ENCODE measurements around the gene DCLK1. TPM values are rescaled to one million over a fixed set of nuclear protein-coding genes. Genes with fewer than 3 reads are reported as not detected.

Gene DCLK1
- total RNA-seq, 1 donor from 2014 or later: 2.9 TPM

DNA sequence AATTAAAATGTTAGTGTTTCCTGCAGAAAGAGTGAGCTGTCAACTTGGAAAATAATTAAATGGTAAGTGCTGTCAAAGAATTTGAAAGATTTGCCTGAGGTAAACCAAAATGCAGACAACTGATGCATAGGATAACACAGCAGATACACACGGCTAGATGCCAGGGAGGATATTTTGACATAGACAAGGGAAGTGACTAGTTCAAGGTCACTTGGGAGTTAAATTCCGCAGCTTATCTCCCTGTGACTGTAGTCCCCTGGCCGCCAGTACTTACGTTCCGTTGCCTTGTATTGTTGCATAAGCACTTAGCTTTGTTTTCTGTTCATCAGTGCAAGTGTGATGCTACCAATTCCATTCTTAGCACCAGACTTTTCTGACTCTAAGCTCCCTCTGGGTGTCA is 407.4 kb downstream of the DCLK1 start:
- Histone ChIP-seq H3K36me3 (ENCODE audit: control insufficient read depth, insufficient read depth, low read length) (no peaks in the 10 kb centered on the region), H3K27me3 (ENCODE audit: control insufficient read depth, insufficient read depth, low read length) (peaks cover 3% of the 10 kb centered on the region), H3K4me3 (ENCODE audit: low read depth, low read length) (no peak overlapping the region)
- no peak for DNase-seq (ENCODE audit: low read depth)
- TF ChIP-seq, protein P1, sequence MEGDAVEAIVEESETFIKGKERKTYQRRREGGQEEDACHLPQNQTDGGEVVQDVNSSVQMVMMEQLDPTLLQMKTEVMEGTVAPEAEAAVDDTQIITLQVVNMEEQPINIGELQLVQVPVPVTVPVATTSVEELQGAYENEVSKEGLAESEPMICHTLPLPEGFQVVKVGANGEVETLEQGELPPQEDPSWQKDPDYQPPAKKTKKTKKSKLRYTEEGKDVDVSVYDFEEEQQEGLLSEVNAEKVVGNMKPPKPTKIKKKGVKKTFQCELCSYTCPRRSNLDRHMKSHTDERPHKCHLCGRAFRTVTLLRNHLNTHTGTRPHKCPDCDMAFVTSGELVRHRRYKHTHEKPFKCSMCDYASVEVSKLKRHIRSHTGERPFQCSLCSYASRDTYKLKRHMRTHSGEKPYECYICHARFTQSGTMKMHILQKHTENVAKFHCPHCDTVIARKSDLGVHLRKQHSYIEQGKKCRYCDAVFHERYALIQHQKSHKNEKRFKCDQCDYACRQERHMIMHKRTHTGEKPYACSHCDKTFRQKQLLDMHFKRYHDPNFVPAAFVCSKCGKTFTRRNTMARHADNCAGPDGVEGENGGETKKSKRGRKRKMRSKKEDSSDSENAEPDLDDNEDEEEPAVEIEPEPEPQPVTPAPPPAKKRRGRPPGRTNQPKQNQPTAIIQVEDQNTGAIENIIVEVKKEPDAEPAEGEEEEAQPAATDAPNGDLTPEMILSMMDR (IDR thresholded peaks at IDR 0.05; ENCODE audit: insufficient read depth, low read length, poor library complexity, severe bottlenecking): no peak

DNA sequence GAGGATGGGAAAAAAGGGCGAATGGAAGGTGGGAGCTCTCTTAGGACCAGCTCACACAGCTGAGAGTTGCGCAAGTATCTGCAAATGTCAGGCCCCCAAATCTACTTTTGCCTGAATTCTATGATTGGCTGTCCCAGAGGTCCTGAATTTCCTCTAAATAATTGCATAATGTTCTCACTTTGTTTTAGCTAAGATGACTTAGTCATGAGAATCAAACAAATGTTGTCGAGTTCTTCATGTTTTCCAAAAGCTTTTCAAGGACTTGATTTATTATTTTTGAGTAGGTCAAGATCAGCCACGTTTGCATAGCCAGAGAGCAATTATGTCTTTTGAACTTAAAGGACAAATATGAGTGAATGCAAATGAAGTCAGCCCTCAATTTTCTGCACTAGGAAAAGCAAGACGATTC is 408.1 kb downstream of the DCLK1 start:
- TF ChIP-seq, protein P1 (IDR thresholded peaks at IDR 0.05; ENCODE audit: insufficient read depth, low read length, poor library complexity, severe bottlenecking): no peak
- Histone ChIP-seq H3K27me3 (ENCODE audit: control insufficient read depth, insufficient read depth, low read length) (peaks cover 3% of the 10 kb centered on the region), H3K36me3 (ENCODE audit: control insufficient read depth, insufficient read depth, low read length) (no peaks in the 10 kb centered on the region), H3K4me3 (ENCODE audit: low read depth, low read length) (no peak overlapping the region)
- DNase-seq (ENCODE audit: low read depth): no peak

DNA sequence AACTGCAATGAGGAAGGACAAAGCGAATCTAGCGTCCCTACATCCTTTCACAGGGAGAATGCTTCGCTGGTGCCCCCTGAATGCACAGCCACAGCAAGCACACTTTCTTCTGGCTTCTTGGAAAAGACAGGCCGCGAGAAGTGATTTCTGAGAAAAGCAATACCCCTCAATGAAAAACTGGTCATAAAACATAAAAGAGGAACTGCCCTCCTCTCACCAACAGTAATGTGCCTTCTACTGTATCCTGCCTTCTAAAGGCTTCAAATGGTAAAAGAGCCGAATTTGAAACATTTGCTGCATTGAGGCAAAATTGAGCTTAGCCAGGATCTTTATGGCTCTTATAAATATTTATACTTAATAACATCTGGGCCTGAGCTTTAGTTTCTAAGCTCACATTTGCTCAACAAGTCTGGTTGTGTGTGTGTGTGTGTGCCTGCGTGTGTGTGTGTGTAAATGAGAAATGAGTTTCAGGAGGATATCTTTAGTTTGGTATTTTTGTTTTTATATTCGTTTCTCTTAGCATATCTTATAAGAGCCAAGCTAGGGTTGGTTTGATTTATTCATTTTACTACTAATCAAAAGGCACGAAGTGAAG is 408.6 kb downstream of the DCLK1 start:
- no peaks in the 10 kb centered on the region for H3K36me3 ChIP-seq (ENCODE audit: control insufficient read depth, insufficient read depth, low read length)
- DNase-seq (ENCODE audit: low read depth): no peak
- H3K4me3 ChIP-seq (ENCODE audit: low read depth, low read length): no peak overlapping the region
- peaks cover 3% of the 10 kb centered on the region for H3K27me3 ChIP-seq (ENCODE audit: control insufficient read depth, insufficient read depth, low read length)
- TF ChIP-seq, protein P1 (IDR thresholded peaks at IDR 0.05; ENCODE audit: insufficient read depth, low read length, poor library complexity, severe bottlenecking): no peak

DNA sequence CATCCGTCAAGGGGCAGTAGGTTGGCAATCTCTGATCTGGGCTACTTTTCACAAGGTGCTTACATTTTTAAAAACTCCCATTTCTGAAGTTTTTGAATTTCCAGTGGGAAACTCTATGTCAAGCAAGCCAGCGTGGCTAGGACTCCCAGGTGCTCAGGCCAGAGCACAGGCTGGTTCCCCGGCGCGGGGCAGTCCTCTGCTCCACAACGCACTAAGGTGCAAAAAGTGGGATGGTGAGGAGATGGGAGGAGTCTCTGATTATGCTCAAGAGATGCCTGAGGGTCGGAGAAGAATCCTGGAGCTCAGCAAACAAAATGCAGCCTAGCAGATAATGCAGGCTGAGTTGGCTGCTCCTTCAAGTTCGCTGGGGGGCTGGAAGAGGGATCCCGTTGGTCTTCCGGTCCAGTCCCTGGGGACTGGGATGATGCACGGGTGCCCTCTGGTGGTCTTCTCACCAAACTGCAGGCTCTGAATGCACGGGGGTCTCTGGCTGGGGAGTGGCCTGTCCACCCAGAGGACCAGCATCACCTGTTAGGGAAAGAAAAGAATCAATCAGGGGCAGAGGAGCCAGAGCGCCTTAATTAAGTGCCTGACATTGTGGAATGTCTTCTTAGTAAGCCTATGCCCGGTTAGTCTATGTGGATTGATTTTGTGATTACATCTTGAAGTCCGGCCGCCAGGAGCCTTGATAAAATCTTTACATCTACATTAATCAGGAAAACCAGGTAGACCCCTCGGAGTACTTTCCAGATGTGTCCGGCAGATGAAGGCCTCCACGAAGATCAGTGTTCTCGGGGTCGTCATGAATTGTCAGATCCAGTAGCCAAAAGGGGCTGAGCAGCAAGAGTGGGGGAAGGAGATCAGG is 410.3 kb downstream of the DCLK1 start:
- TF ChIP-seq, protein P1 (IDR thresholded peaks at IDR 0.05; ENCODE audit: insufficient read depth, low read length, poor library complexity, severe bottlenecking): peak; percentile 99
- DNase-seq (ENCODE audit: low read depth): no peak
- Histone ChIP-seq H3K4me3 (ENCODE audit: low read depth, low read length) (no peak overlapping the region), H3K36me3 (ENCODE audit: control insufficient read depth, insufficient read depth, low read length) (no peaks in the 10 kb centered on the region), H3K27me3 (ENCODE audit: control insufficient read depth, insufficient read depth, low read length) (peaks cover 3% of the 10 kb centered on the region)

DNA sequence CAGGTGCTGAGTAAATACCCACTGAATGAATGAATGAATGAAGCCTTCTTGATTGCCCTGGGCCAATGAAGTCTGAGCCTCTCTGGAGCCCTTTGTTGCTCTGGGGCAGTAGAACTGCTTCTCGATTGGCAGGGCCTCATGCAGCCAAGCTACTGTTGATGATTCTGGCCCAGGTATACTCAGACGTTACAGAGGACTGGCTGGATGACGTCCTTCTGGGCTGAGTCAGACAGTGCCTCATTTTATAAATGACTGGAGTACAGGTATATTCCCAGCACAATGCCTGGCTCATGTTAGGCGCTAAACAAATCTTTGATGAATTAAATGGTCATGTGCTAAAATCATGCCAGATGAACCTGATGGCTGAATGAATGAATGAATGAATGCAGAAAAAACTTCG is 410.9 kb downstream of the DCLK1 start:
- TF ChIP-seq, protein P1 (IDR thresholded peaks at IDR 0.05; ENCODE audit: insufficient read depth, low read length, poor library complexity, severe bottlenecking): no peak
- no peak for DNase-seq (ENCODE audit: low read depth)
- Histone ChIP-seq H3K36me3 (ENCODE audit: control insufficient read depth, insufficient read depth, low read length) (no peaks in the 10 kb centered on the region), H3K4me3 (ENCODE audit: low read depth, low read length) (no peak overlapping the region), H3K27me3 (ENCODE audit: control insufficient read depth, insufficient read depth, low read length) (peaks cover 3% of the 10 kb centered on the region)

Other genes starting within 250 kb of the DCLK1 start
- gene SOHLH2, start 83.2 kb upstream of the DCLK1 start, total RNA-seq: 0.07 TPM in 1 of 2 replicates, not detected in the other
- gene CCDC169, start 166.4 kb upstream of the DCLK1 start, total RNA-seq: 3.8 and 7.3 TPM in 2 replicates
- gene SPART, start 215.0 kb upstream of the DCLK1 start, total RNA-seq: 41.3 and 51.0 TPM in 2 replicates